ENCODE measurements around the gene ACTN4.
"Not testable (repeated sequence)": the region's sequence is repeated elsewhere in the genome, so short reads cannot be mapped to it uniquely, and the experiment has no call there.

ACTN4 gene

DNA sequence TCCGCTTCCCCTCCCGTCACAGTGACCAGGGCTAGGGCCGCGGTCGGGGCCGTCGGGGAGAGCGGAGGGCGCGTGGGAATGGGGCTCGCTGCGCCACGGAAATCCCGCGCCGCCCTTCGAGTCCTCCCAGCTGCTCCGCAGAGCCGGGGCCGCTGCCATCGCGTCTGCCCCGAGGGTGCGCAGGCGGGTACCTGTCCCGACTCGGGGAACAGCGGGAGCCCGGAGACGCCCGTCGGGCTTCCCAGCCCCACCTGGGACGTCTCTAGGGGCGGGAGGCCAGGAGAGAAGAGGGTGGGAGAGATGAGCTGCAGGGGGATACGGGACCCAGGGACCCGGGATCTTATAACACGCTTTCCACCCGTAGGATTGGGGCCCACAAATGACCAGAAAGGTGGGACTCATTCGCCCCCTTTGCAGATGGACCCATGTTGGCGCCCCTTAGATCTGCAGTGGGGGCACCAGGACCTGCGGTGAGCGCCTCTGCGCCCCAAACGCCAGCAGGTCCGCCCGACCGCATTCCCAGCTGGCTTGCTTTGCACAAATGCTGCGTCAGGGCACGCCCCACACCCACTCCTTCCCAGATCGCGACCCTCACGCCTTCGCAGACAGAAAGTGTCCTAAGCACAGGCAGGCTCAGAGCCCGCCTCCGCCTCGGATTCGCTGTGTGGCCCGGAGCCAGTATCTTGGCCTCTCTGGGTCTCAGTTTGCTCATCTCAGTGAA, 122.9 kb downstream of the ACTN4 start:
- DNase-seq (ENCODE audit: low read depth): not testable (repeated sequence)

DNA sequence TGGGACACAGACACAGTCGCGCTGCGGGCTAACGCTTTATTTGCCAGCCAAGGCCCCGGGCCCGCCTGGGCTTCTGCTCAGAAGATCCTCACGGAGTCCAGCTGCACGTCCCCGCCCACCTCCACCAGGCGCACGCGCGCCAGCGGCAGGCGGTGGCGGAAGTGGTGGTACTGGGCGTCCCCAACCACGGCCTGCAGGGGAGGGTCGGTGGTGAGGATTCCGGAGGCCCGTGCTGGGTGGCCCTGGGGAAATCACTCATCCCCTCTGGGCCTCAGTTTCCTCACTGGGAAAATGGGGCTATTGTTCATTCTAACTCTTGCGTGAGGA, 123.5 kb downstream of the ACTN4 start:
- DNase-seq (ENCODE audit: low read depth): not testable (repeated sequence)

DNA sequence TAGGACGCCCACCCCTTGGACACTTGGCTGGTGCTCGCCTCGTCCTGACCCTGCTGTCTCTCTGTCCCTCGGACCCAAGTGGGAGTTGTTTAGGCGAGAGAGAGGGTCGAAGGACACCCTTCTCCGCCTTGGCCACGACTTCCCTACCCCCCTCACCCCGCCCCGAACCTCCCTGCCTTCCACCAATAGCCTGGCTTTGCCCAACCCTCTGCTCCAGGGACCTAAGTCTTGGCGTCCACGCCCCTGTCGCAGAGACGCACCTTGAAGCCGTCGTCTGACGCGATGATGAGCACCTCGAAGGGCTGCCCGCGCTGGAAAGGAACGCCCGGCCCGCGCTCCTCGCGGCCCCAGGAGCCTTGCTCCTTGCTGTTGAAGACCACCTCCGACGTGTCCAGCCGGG, 124.1 kb downstream of the ACTN4 start:
- DNase-seq (ENCODE audit: low read depth): not testable (repeated sequence)

DNA sequence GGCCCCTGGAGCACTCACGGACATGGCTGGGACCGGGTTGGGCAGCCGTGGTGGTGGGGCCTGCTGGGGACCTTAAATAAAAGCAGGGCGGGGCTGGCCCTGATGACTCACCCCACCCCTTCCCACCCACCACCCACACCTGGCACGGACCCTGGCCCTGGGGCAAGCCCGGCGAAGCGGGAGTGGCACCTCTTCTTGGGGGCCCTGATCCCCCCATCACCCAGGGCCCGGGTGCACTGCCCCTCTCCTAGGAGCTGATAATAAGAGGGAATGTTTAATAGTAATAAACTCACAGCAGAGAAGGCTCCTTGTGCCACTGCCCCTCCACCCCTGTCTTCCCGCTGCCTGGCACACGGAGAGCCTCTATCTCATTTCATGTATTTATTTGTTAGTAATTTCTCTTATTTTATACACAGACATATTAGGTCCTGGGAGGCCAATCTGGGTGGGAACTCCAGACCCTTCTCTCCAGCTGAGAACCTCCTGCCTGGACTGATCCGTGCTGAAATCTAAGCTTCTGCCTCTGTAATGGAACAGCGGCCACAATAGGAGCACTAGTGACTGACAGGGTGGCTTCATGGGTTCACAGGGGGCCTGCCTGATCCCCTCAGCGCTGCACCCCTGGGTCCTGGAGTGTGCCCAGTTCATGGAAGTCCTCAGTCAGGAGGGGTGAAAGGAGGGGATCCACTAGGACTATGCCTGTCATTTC, 126.2 kb downstream of the ACTN4 start, which contains the start of gene LGALS7:
LGALS7 (minus strand) TSS at position 49 of the 709 bp plus-strand sequence; CDS start at position 24, 25 bp downstream.
- no peak for DNase-seq (ENCODE audit: low read depth)

DNA sequence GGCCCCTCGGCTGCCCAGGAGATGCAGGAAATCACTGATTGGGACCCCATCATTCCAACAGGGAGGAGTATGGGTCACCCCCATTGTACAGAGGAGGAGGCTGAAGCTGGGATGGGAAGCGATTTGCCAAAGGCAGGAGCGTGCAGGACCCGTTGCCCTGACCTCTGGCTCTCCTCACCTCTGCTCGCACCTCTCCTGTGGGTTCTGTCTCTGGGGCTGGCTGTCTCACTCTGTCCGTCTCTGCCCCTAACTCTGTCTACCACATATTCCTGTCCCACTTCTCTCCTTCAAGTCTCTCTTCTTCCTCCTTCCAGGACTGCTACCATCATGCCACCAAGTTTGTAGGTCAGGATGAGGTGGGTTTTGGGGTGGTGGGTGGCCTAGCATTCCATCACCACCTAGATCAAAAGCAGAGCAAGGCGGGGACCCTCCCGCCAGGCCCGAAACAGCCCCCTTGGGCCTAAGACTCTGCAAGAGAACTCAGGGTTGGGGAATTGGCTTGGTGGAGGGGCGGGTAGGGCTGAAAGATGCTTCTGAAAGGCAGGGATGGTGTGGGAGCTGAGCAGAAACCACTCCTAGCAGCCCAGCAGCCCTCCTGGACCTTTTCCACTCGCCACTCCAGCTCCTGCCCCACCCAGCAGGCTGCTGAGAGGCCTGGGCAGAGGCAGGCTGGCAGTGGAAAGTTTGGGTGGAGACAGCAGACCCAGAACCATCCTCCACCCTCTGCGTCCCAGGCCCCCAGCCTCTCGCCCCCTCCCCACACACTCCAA, 126.9 kb downstream of the ACTN4 start:
- no peak for DNase-seq (ENCODE audit: low read depth)

DNA sequence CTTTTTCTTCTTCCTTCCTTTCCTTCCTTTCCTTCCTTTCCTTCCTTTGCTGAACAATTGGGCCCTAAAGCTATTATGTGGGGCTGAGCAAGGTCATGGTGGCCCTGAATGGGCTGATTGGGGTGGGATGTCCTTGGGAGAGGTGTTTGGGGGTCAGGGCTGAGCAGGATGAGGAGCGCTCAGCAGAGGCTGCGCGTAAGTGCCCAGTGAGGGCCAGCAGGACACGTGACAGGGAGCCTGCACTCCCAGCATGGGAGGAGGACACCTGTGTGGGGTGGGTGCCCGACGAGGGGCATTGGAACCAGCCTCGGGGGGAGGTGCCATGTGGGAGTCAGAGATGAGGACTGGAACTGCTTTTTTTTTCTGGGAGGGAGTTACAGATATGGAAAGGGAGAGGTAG, 131.3 kb downstream of the ACTN4 start:
- no peak for DNase-seq (ENCODE audit: low read depth)

DNA sequence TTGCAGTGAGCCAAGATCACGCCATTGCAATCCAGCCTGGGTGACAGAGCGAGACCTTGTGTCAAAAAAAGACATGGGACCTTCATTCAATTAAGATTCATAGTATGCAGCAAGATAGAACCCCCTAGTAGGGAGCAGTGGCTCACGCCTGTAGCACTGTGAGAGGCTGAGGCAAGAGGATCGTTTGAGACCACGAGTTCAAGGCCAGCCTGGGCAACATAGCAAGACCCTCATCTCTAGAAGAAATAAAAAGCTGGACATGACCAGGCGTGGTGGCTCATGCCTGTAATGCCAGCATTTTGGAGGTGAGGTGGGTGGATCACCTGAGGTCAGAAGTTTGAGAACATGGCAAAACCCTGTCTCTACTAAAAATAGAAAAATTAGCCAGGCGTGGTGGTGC, 133.0 kb downstream of the ACTN4 start:
- DNase-seq (ENCODE audit: low read depth): no peak

DNA sequence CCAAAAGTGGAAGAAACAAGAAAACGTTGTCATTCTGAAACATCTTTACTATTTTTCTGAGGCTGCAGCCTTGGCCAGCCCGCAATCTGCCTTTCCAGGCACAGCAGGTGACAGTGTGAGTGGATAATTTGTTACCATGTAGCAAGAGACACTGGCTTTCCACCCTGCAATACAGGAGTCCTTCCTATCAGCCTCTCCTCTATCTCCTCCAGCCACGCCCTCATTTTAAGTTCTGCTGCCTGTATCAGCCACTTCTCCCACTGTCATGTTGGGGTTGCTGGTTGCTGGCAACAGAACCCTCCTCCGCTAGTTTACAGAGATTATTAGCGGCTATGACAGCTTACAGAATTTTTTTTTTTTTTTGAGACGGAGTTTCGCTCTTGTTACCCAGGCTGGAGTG, 133.6 kb downstream of the ACTN4 start:
- no peak for DNase-seq (ENCODE audit: low read depth)

All from fibroblast of the conjunctiva (primary cell).